Suprapubic skin (tissue), 4 donors: ENCODE data around the gene DGLUCY.

Source experiments
- EP300 ChIP-seq: sonication (generic); formaldehyde crosslinking; IDR thresholded peaks from one replicate; pipeline ENCODE4 v1.6.1; 2017; ENCODE audit warnings: antibody characterized with exemption
- POLR2A ChIP-seq, 2 donors: fragments of 450-650 bp; IDR thresholded peaks; one replicate each; pipeline ENCODE4 v1.6.1; 2017; ENCODE audit warnings: antibody characterized with exemption in 2 of 2, mild to moderate bottlenecking in 2 of 2, moderate library complexity in 2 of 2
- POLR2AphosphoS5 ChIP-seq, 3 donors: sonication (generic); formaldehyde crosslinking; IDR thresholded peaks; one replicate each; pipeline ENCODE4 v1.6.1; 2017; ENCODE audit warnings: antibody characterized with exemption in 3 of 3
- TF ChIP-seq, protein P1 (sequence below), 2 donors: fragments of 200-600 bp in 1 of 2; fragments of 450-650 bp in 1 of 2; sonication (generic) in 1 of 2; IDR thresholded peaks; one replicate each; pipeline ENCODE4 v1.5.1; 2016 to 2019; ENCODE audit warnings: antibody characterized with exemption in 2 of 2, mild to moderate bottlenecking in 1 of 2, moderate library complexity in 1 of 2

DNA sequence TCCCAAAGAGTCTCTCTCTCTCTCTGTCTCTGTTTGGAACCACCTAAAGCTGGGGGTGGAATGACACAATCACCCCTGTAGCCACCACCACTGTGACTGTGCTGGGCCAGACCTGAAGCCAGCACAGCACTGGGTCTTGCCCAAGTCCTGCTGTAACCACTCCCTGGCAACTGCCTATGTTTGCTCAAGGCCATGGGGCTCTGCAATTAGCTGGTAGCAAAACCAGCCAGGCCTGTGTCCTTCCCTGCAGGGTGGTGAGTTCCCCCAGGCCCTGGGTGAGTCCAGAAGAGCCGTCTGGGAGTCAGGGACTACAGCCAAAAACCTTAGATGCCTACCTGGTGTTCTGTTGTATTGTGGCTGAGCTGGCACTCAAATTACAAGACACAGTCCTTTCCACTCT is 50.8 kb downstream of the DGLUCY start:
- TF ChIP-seq POLR2AphosphoS5 (IDR thresholded peaks at IDR 0.05) = no peak
- TF ChIP-seq, protein P1, sequence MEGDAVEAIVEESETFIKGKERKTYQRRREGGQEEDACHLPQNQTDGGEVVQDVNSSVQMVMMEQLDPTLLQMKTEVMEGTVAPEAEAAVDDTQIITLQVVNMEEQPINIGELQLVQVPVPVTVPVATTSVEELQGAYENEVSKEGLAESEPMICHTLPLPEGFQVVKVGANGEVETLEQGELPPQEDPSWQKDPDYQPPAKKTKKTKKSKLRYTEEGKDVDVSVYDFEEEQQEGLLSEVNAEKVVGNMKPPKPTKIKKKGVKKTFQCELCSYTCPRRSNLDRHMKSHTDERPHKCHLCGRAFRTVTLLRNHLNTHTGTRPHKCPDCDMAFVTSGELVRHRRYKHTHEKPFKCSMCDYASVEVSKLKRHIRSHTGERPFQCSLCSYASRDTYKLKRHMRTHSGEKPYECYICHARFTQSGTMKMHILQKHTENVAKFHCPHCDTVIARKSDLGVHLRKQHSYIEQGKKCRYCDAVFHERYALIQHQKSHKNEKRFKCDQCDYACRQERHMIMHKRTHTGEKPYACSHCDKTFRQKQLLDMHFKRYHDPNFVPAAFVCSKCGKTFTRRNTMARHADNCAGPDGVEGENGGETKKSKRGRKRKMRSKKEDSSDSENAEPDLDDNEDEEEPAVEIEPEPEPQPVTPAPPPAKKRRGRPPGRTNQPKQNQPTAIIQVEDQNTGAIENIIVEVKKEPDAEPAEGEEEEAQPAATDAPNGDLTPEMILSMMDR (IDR thresholded peaks at IDR 0.05) = no peak
- TF ChIP-seq POLR2A (IDR thresholded peaks at IDR 0.05) = no peak
- no peak for TF ChIP-seq EP300
